Uterus (tissue), 4 donors: Measurements from ENCODE around the gene GATM. TPM values are rescaled to one million over a fixed set of nuclear protein-coding genes. Genes with fewer than 3 reads are reported as not detected.

Experiments used
- DNase-seq, 2 donors: peaks; one replicate each; pipeline ENCODE4 v3.0.0-alpha.2; 2019 to 2020
- H3K27ac ChIP-seq, 2 donors: fragments of 200-600 bp; sonication (generic); 1 replicate in 1 of 2; 2 replicates in 1 of 2; pipeline ENCODE4 v1.5.1; 2016 to 2018
- H3K27me3 ChIP-seq, 2 donors: fragments of 200-600 bp; sonication (generic); one replicate each; pipeline ENCODE4 v1.5.1; 2018 to 2019; ENCODE audit warnings: control low read depth in 1 of 2
- H3K36me3 ChIP-seq, 2 donors: fragments of 200-600 bp; sonication (generic); one replicate each; pipeline ENCODE4 v1.5.1; 2019; ENCODE audit warnings: control low read depth in 1 of 2
- H3K4me1 ChIP-seq, 2 donors: fragments of 200-600 bp; sonication (generic); one replicate each; pipeline ENCODE4 v1.5.1; 2018 to 2019; ENCODE audit warnings: control low read depth in 1 of 2
- H3K4me3 ChIP-seq, 2 donors: fragments of 200-600 bp; sonication (generic); 1 replicate in 1 of 2; 2 replicates in 1 of 2; pipeline ENCODE4 v1.5.1; 2018 to 2019; ENCODE audit warnings: mild to moderate bottlenecking in 1 of 2
- H3K9me3 ChIP-seq, 2 donors: fragments of 200-600 bp; sonication (generic); one replicate each; pipeline ENCODE4 v1.5.1; 2019; ENCODE audit warnings: control low read depth in 1 of 2
- CTCF ChIP-seq, 4 experiments: fragments of 200-600 bp in 2 of 4; fragments of 450-650 bp in 2 of 4; sonication (generic) in 2 of 4; IDR thresholded peaks; one replicate each; pipeline ENCODE4 v1.5.1; 2016 to 2019; ENCODE audit warnings: antibody characterized with exemption in 4 of 4, mild to moderate bottlenecking in 2 of 4, moderate library complexity in 1 of 4
- POLR2A ChIP-seq, 2 donors: fragments of 450-650 bp; IDR thresholded peaks; one replicate each; pipeline ENCODE4 v1.6.1; 2016; ENCODE audit warnings: antibody characterized with exemption in 2 of 2, mild to moderate bottlenecking in 1 of 2, moderate library complexity in 1 of 2
- intact Hi-C: fragments of 100-400 bp; cut with DNase I; formaldehyde crosslinking; loops from one replicate; pipeline ENCODE4 v1.15.1; 2023; ENCODE audit warnings: low total_unique reads
- total RNA-seq, 4 donors: library from RNA; depleted of rRNA in 3 of 4; stranded (reverse); fragments of >200 nt in 3 of 4; gene quantifications; one replicate each; pipeline versions ENCODE4 v1.1.0 to v1.2.4, GENCODE V29; 2014 to 2023
- donor health status: DM: yes; HTN: yes; CAD: no.

GATM gene
- total RNA-seq, 4 donors from 2014 or later = 19.2 to 27.1 (median 23.6) TPM

- intact Hi-C loops = no loop called here
- TF ChIP-seq POLR2A (IDR thresholded peaks at IDR 0.05) (no peak), CTCF (IDR thresholded peaks at IDR 0.05) (no peak)
- Histone ChIP-seq H3K4me3 (peak overlapping the region; percentile 62 to 85), H3K27ac (peak overlapping the region; percentile 81 to 92), H3K9me3 (no peaks in the 10 kb centered on the region), H3K27me3 (no peaks in the 10 kb centered on the region), H3K4me1 (peaks cover 0 to 5% of the 10 kb centered on the region in 2 donors), H3K36me3 (no peaks in the 10 kb centered on the region)
- DNase-seq = peak in 1 of 2 donors; percentile 18
These were observed 24.9 kb upstream of the GATM start for GRCh38 chr15:45402955-45403877.

- Histone ChIP-seq H3K4me1 (peaks cover 0 to 5% of the 10 kb centered on the region in 2 donors), H3K27ac (peak overlapping the region; percentile 81 to 92), H3K9me3 (no peaks in the 10 kb centered on the region), H3K27me3 (no peaks in the 10 kb centered on the region), H3K4me3 (peak overlapping the region; percentile 62 to 85), H3K36me3 (no peaks in the 10 kb centered on the region)
- TF ChIP-seq POLR2A (IDR thresholded peaks at IDR 0.05) = peak; percentile 69 to 74
- peak in 1 of 4 experiments; percentile 20 for TF ChIP-seq CTCF (IDR thresholded peaks at IDR 0.05)
- DNase-seq = peak; percentile 96 to 97
- intact Hi-C loops = no loop called here
These were observed 24.0 kb upstream of the GATM start for GRCh38 chr15:45402162-45402954.

GRCh38 chr15:45401665-45402161 lies 23.4 kb upstream of the GATM start:
- Histone ChIP-seq H3K27me3 (no peaks in the 10 kb centered on the region), H3K36me3 (no peaks in the 10 kb centered on the region), H3K9me3 (no peaks in the 10 kb centered on the region), H3K4me1 (peaks cover 0 to 5% of the 10 kb centered on the region in 2 donors), H3K4me3 (peak overlapping the region; percentile 62 to 85), H3K27ac (peak overlapping the region; percentile 81 to 92)
- no peak for TF ChIP-seq POLR2A (IDR thresholded peaks at IDR 0.05)
- DNase-seq = no peak
- intact Hi-C loops = no loop called here

- intact Hi-C loops = no loop called here
- TF ChIP-seq CTCF (IDR thresholded peaks at IDR 0.05) (peak; percentile 52 to 66 (median 58)), POLR2A (IDR thresholded peaks at IDR 0.05) (no peak)
- no peak for DNase-seq
These were observed 21.3 kb upstream of the GATM start for GRCh38 chr15:45399381-45400212.

GRCh38 chr15:45397116-45397665 lies 18.8 kb upstream of the GATM start:
- DNase-seq = no peak
- intact Hi-C loops = no loop called here
- Histone ChIP-seq H3K27ac (no peak overlapping the region), H3K27me3 (no peaks in the 10 kb centered on the region), H3K4me1 (no peaks in the 10 kb centered on the region), H3K4me3 (no peak overlapping the region), H3K9me3 (no peaks in the 10 kb centered on the region), H3K36me3 (no peaks in the 10 kb centered on the region)
- TF ChIP-seq CTCF (IDR thresholded peaks at IDR 0.05) (no peak), POLR2A (IDR thresholded peaks at IDR 0.05) (no peak)

More at GRCh38 chr15:45399381-45400212, 21.3 kb upstream of the GATM start:
- Histone ChIP-seq H3K36me3 (no peaks in the 10 kb centered on the region), H3K4me3 (no peak overlapping the region), H3K9me3 (no peaks in the 10 kb centered on the region), H3K27ac (no peak overlapping the region), H3K27me3 (no peaks in the 10 kb centered on the region), H3K4me1 (no peaks in the 10 kb centered on the region)
